H9 (cell line): ENCODE results near the gene LIPH. TPM values are rescaled to one million over a fixed set of nuclear protein-coding genes. Genes with fewer than 3 reads are reported as not detected.

Experiments
- DNase-seq: peaks from one replicate; pipeline ENCODE4 v3.0.0-alpha.2; 2017
- H2AFZ ChIP-seq: one replicate; pipeline ENCODE4 v1.6.1; 2013; ENCODE audit warnings: mild to moderate bottlenecking, low read length, control low read depth, moderate library complexity
- H2AK5ac ChIP-seq: 2 replicates; pipeline ENCODE4 v1.6.1; 2013; ENCODE audit warnings: low read length, control low read depth, mixed read lengths; ENCODE audit not compliant: insufficient read length
- H2BK120ac ChIP-seq: one replicate; pipeline ENCODE4 v1.6.1; 2013; ENCODE audit warnings: low read depth, mild to moderate bottlenecking, low read length, control low read depth, inconsistent platforms; ENCODE audit not compliant: poor library complexity, severe bottlenecking
- H2BK12ac ChIP-seq: 2 replicates; pipeline ENCODE4 v1.6.1; 2013; ENCODE audit warnings: low read length, control low read depth, mixed read lengths, low read depth; ENCODE audit not compliant: insufficient read length
- H2BK15ac ChIP-seq: 2 replicates; pipeline ENCODE4 v1.6.1; 2013; ENCODE audit warnings: low read depth, low read length, control low read depth
- H2BK20ac ChIP-seq: one replicate; pipeline ENCODE4 v1.6.1; 2013; ENCODE audit warnings: low read depth, mild to moderate bottlenecking, low read length, control low read depth, inconsistent platforms; ENCODE audit not compliant: poor library complexity, severe bottlenecking
- H2BK5ac ChIP-seq: 2 replicates; pipeline ENCODE4 v1.6.1; 2013; ENCODE audit warnings: low read length, control low read depth, mixed read lengths; ENCODE audit not compliant: insufficient read length
- H3K14ac ChIP-seq: 2 replicates; pipeline ENCODE4 v1.6.1; 2013; ENCODE audit warnings: low read length, control low read depth; ENCODE audit not compliant: insufficient read depth
- H3K18ac ChIP-seq: 2 replicates; pipeline ENCODE4 v1.6.1; 2013; ENCODE audit warnings: low read depth, mild to moderate bottlenecking, mixed read lengths, low read length, control low read depth; ENCODE audit not compliant: insufficient read length
- H3K23ac ChIP-seq: 2 replicates; pipeline ENCODE4 v1.6.1; 2013; ENCODE audit warnings: low read length, control low read depth, mixed read lengths, low read depth; ENCODE audit not compliant: insufficient read length
- H3K23me2 ChIP-seq: 2 replicates; pipeline ENCODE4 v1.6.1; 2013; ENCODE audit warnings: low read depth, mild to moderate bottlenecking, mixed read lengths, low read length, control low read depth; ENCODE audit not compliant: insufficient read length, poor library complexity, severe bottlenecking
- H3K27ac ChIP-seq: 2 replicates; pipeline ENCODE4 v1.5.1; 2013; ENCODE audit warnings: low read length, control low read depth, mixed read lengths, low read depth; ENCODE audit not compliant: insufficient read length
- H3K27me3 ChIP-seq: 2 replicates; pipeline ENCODE4 v1.6.1; 2013; ENCODE audit warnings: low read length, control low read depth, inconsistent platforms; ENCODE audit not compliant: insufficient read depth
- H3K4ac ChIP-seq: 2 replicates; pipeline ENCODE4 v1.6.1; 2013; ENCODE audit warnings: low read depth, mild to moderate bottlenecking, control low read depth, inconsistent platforms, low read length, moderate library complexity
- H3K4me1 ChIP-seq: 2 replicates; pipeline ENCODE4 v1.6.1; 2013; ENCODE audit warnings: low read length, control low read depth, inconsistent platforms; ENCODE audit not compliant: insufficient read depth
- H3K4me2 ChIP-seq: 2 replicates; pipeline ENCODE4 v1.6.1; 2013; ENCODE audit warnings: low read length, control low read depth, mixed read lengths; ENCODE audit not compliant: insufficient read length, insufficient read depth
- H3K56ac ChIP-seq: 2 replicates; pipeline ENCODE4 v1.6.1; 2013; ENCODE audit warnings: low read depth, mild to moderate bottlenecking, mixed read lengths, low read length, control low read depth; ENCODE audit not compliant: insufficient read length
- H3K79me1 ChIP-seq: 2 replicates; pipeline ENCODE4 v1.6.1; 2013; ENCODE audit warnings: low read depth, mild to moderate bottlenecking, moderate library complexity, low read length, control low read depth, inconsistent platforms; ENCODE audit not compliant: insufficient read depth, poor library complexity, severe bottlenecking
- H3K79me2 ChIP-seq: 2 replicates; pipeline ENCODE4 v1.6.1; 2013; ENCODE audit warnings: low read length, control low read depth, inconsistent platforms; ENCODE audit not compliant: insufficient read depth
- H3K9ac ChIP-seq: 2 replicates; pipeline ENCODE4 v1.6.1; 2013; ENCODE audit warnings: low read length, control low read depth, mixed read lengths; ENCODE audit not compliant: insufficient read length; ENCODE audit errors: extremely low read depth
- H3K9me3 ChIP-seq: one replicate; pipeline ENCODE4 v1.6.1; 2013; ENCODE audit warnings: low read depth, low read length, inconsistent platforms; ENCODE audit not compliant: control insufficient read depth
- H3T11ph ChIP-seq: one replicate; pipeline ENCODE4 v1.6.1; 2013; ENCODE audit warnings: mild to moderate bottlenecking, low read length, control low read depth, inconsistent platforms
- H4K20me1 ChIP-seq: one replicate; pipeline ENCODE4 v1.6.1; 2013; ENCODE audit not compliant: control insufficient read depth, insufficient read length, insufficient read depth
- H4K5ac ChIP-seq: 2 replicates; pipeline ENCODE4 v1.6.1; 2013; ENCODE audit warnings: low read depth, mild to moderate bottlenecking, mixed read lengths, low read length, control low read depth; ENCODE audit not compliant: insufficient read length
- H4K8ac ChIP-seq: replicated peaks from 2 replicates; pipeline ENCODE4 v1.6.1; 2013; ENCODE audit warnings: low read length, control low read depth, mixed read lengths, low read depth; ENCODE audit not compliant: insufficient read length
- H4K91ac ChIP-seq: 2 replicates; pipeline ENCODE4 v1.6.1; 2013; ENCODE audit warnings: low read depth, mild to moderate bottlenecking, moderate library complexity, mixed read lengths, low read length, control low read depth; ENCODE audit not compliant: insufficient read length
- H3K27ac Mint-ChIP-seq, 3 experiments: 2 replicates in 2 of 3; 3 replicates in 1 of 3; pipeline ENCODE4 v1.8.0; 2020 to 2021; ENCODE audit warnings: mixed read lengths in 3 of 3, mild to moderate bottlenecking in 1 of 3, moderate library complexity in 1 of 3
- H3K27me3 Mint-ChIP-seq: 2 replicates; pipeline ENCODE4 v1.8.0; 2021; ENCODE audit warnings: low read depth, mild to moderate bottlenecking, moderate library complexity, mixed read lengths
- H3K36me3 Mint-ChIP-seq, 3 experiments: 2 replicates in 2 of 3; 3 replicates in 1 of 3; pipeline ENCODE4 v1.8.0; 2020 to 2021; ENCODE audit warnings: low read depth in 3 of 3, mixed read lengths in 3 of 3; ENCODE audit not compliant: insufficient read depth in 1 of 3
- H3K4me1 Mint-ChIP-seq, 2 experiments: 2 replicates each; pipeline ENCODE4 v1.8.0; 2020; ENCODE audit warnings: mixed read lengths in 2 of 2
- H3K4me3 Mint-ChIP-seq, 2 experiments: 2 replicates in 1 of 2; 3 replicates in 1 of 2; pipeline ENCODE4 v1.8.0; 2020 to 2021; ENCODE audit warnings: mild to moderate bottlenecking in 2 of 2, mixed read lengths in 2 of 2, moderate library complexity in 1 of 2
- H3K9me3 Mint-ChIP-seq, 2 experiments: 2 replicates in 1 of 2; 3 replicates in 1 of 2; pipeline ENCODE4 v1.8.0; 2020; ENCODE audit warnings: mild to moderate bottlenecking in 2 of 2, mixed read lengths in 2 of 2, moderate library complexity in 1 of 2
- WGBS: extraction: QIAGEN DNeasy Blood & Tissue Kit; methylation state at CpG from one replicate; pipeline ENCODE4 v1.1.7; 2013; ENCODE audit warnings: missing lambda C conversion rate, low lambda C conversion rate, mixed read lengths; ENCODE audit not compliant: insufficient read length; ENCODE audit errors: extremely low coverage; 5-methylcytosine and 5-hydroxymethylcytosine counted together
- total RNA-seq: library from RNA; stranded (reverse); gene quantifications from 2 replicates; pipeline ENCODE4 v1.2.1, GENCODE V29; 2021
- TF ChIP-seq, protein P1 (sequence below): fragments of 200-600 bp; sonication (generic); conservative IDR thresholded peaks from 3 replicates; pipeline ENCODE4 v1.8.0; 2021; ENCODE audit warnings: antibody characterized with exemption, mild to moderate bottlenecking

LIPH gene
- total RNA-seq, 1 experiment from 2014 or later = 0.17 TPM

DNA sequence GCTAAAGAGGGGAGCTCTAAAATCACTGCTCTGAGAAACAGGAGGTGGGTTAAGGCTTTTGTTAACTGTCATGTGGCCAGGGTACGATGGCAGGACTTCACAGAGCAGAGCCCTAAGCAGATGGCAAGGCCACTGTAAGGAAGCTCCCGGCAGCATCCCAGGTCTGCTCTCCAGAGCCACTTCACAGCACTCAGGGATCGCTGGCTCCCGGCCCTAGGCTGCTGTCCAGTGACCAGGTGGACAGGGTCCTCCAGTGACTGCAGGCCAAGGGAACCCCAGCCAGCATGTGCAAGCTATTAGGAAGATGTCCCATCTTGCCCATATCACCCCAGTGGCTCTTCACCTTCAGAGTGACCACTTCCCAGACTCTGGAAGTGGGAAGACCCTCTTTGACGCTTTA, 63.9 kb downstream of the LIPH start:
- H3K9ac ChIP-seq = no peak overlapping the region
- no peaks in the 10 kb centered on the region for H3K27me3 ChIP-seq
- H3K79me1 ChIP-seq = no peaks in the 10 kb centered on the region
- no CpG with 5 or more reads among the region's 5 CpGs for WGBS
- no peak overlapping the region for H2BK5ac ChIP-seq
- H3K4me1 ChIP-seq = no peaks in the 10 kb centered on the region
- peak overlapping the region in 1 of 3 experiments; percentile 18; a peak in 1 of 7 replicates for H3K27ac Mint-ChIP-seq
- no peaks in the 10 kb centered on the region for H3K27me3 Mint-ChIP-seq
- H4K8ac ChIP-seq = no peak overlapping the region
- no peak overlapping the region for H3K56ac ChIP-seq
- H4K5ac ChIP-seq = no peak overlapping the region
- no peak overlapping the region for H3T11ph ChIP-seq
- no peak overlapping the region for H2BK120ac ChIP-seq
- no peak overlapping the region for H3K27ac ChIP-seq
- H3K14ac ChIP-seq = no peak overlapping the region
- no peak overlapping the region for H2BK20ac ChIP-seq
- H4K20me1 ChIP-seq = no peaks in the 10 kb centered on the region
- no peaks in the 10 kb centered on the region for H3K79me2 ChIP-seq
- TF ChIP-seq, protein P1, sequence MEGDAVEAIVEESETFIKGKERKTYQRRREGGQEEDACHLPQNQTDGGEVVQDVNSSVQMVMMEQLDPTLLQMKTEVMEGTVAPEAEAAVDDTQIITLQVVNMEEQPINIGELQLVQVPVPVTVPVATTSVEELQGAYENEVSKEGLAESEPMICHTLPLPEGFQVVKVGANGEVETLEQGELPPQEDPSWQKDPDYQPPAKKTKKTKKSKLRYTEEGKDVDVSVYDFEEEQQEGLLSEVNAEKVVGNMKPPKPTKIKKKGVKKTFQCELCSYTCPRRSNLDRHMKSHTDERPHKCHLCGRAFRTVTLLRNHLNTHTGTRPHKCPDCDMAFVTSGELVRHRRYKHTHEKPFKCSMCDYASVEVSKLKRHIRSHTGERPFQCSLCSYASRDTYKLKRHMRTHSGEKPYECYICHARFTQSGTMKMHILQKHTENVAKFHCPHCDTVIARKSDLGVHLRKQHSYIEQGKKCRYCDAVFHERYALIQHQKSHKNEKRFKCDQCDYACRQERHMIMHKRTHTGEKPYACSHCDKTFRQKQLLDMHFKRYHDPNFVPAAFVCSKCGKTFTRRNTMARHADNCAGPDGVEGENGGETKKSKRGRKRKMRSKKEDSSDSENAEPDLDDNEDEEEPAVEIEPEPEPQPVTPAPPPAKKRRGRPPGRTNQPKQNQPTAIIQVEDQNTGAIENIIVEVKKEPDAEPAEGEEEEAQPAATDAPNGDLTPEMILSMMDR = no peak
- no peak overlapping the region for H4K91ac ChIP-seq
- H2BK15ac ChIP-seq = no peak overlapping the region
- H2AK5ac ChIP-seq = no peak overlapping the region
- H3K18ac ChIP-seq = no peak overlapping the region
- no peak overlapping the region for H3K4me3 Mint-ChIP-seq
- peaks cover 2 to 27% (median 10%) of the 10 kb centered on the region in 3 experiments; a peak in 6 of 7 replicates for H3K36me3 Mint-ChIP-seq
- no peak overlapping the region for H2BK12ac ChIP-seq
- H3K4me1 Mint-ChIP-seq = no peaks in the 10 kb centered on the region
- H3K23me2 ChIP-seq = no peaks in the 10 kb centered on the region
- DNase-seq = no peak
- H3K4ac ChIP-seq = no peak overlapping the region
- H3K9me3 ChIP-seq = no peaks in the 10 kb centered on the region
- no peaks in the 10 kb centered on the region for H3K9me3 Mint-ChIP-seq
- no peak overlapping the region for H2AFZ ChIP-seq
- no peak overlapping the region for H3K23ac ChIP-seq
- no peak overlapping the region for H3K4me2 ChIP-seq
